A549 (cell line): Measurements from ENCODE around the gene RAD50. TPM values are rescaled to one million over a fixed set of nuclear protein-coding genes. Genes with fewer than 3 reads are reported as not detected.

ENCODE experiments used
- ATAC-seq, 2 experiments: fragments of 200-7000 bp in 1 of 2; fragments of >200 bp in 1 of 2; cut with Nextera tagmentation in 1 of 2; cut with Tn5 transposase in 1 of 2; 3 replicates each; pipeline versions ENCODE4 v1.8.0 to v1.9.1; 2018 to 2020; ENCODE audit warnings: mild to moderate bottlenecking in 1 of 2, moderate library complexity in 1 of 2
- CTCF ChIA-PET: fragments of 300-600 bp; sonication (Branson Sonifier 250); formaldehyde crosslinking; extraction: SDS; loops from one replicate; lab custom pipeline; 2021; ENCODE audit warnings: antibody characterized with exemption, inconsistent platforms; lab: Yijun Ruan, JAX
- POLR2A ChIA-PET: fragments of 350-600 bp; formaldehyde crosslinking; extraction: SDS; loops from one replicate; lab custom pipeline; 2021; ENCODE audit warnings: antibody characterized with exemption, inconsistent platforms; lab: Yijun Ruan, JAX
- DNase-seq, 2 experiments: peaks; one replicate each; pipeline versions ENCODE4 v3.0.0 to v3.0.0-alpha.2; 2011 to 2016; ENCODE audit warnings: low read depth in 1 of 2, low spot score in 1 of 2
- FAIRE-seq: peaks from 2 replicates; lab custom pipeline; 2011; peaks lifted over from hg19 to GRCh38; lab: Jason Lieb, UNC
- H3K27ac ChIP-seq, 2 experiments: fragments of >200 bp; sonication (Bioruptor Twin); formaldehyde crosslinking; 3 replicates each; pipeline ENCODE4 v1.5.1; 2016 to 2017
- H3K4me1 ChIP-seq: fragments of >200 bp; sonication (Bioruptor Twin); formaldehyde crosslinking; 3 replicates; pipeline ENCODE4 v1.6.1; 2016
- H3K4me2 ChIP-seq: fragments of >200 bp; sonication (Bioruptor Twin); formaldehyde crosslinking; 3 replicates; pipeline ENCODE4 v1.6.1; 2016
- H3K4me3 ChIP-seq: fragments of >200 bp; sonication (Bioruptor Twin); formaldehyde crosslinking; 3 replicates; pipeline ENCODE4 v1.5.1; 2016
- H3K9me3 ChIP-seq: fragments of >200 bp; sonication (Bioruptor Twin); formaldehyde crosslinking; 3 replicates; pipeline ENCODE4 v1.6.1; 2016
- CHD4 ChIP-seq: fragments of 200-600 bp; sonication (generic); IDR thresholded peaks from 2 replicates; pipeline ENCODE4 v1.6.1; 2016; ENCODE audit warnings: antibody characterized with exemption, mild to moderate bottlenecking, borderline replicate concordance
- EHMT2 ChIP-seq: fragments of 200-600 bp; sonication (generic); IDR thresholded peaks from 2 replicates; pipeline ENCODE4 v1.6.1; 2016; ENCODE audit warnings: antibody characterized with exemption, low read depth, mild to moderate bottlenecking, moderate library complexity
- ESRRA ChIP-seq: fragments of 150-350 bp; IDR thresholded peaks from 2 replicates; pipeline ENCODE4 v1.6.1; 2014; ENCODE audit warnings: mild to moderate bottlenecking, low read length, borderline replicate concordance
- FOSB ChIP-seq: fragments of 250-450 bp; sonication (Bioruptor Pico); IDR thresholded peaks from 2 replicates; pipeline ENCODE4 v1.5.0; 2020; ENCODE audit warnings: mild to moderate bottlenecking, moderate library complexity
- GATA3 ChIP-seq: IDR thresholded peaks from 2 replicates; pipeline ENCODE4 v1.6.1; 2012; ENCODE audit warnings: borderline replicate concordance
- HEYL ChIP-seq: fragments of 250-450 bp; sonication (Bioruptor Pico); IDR thresholded peaks from 2 replicates; pipeline ENCODE4 v1.8.0; 2021; ENCODE audit warnings: mild to moderate bottlenecking, moderate library complexity
- HOXA7 ChIP-seq: fragments of 250-450 bp; sonication (Bioruptor Pico); IDR thresholded peaks from 2 replicates; pipeline ENCODE4 v1.5.0; 2020; ENCODE audit warnings: mild to moderate bottlenecking, moderate library complexity
- HOXB13 ChIP-seq: fragments of 250-450 bp; sonication (Bioruptor Pico); IDR thresholded peaks from 2 replicates; pipeline ENCODE4 v1.5.0; 2020; ENCODE audit warnings: low read depth, mild to moderate bottlenecking, moderate library complexity
- JUN ChIP-seq, 2 experiments: fragments of >200 bp; sonication (Bioruptor Twin); formaldehyde crosslinking; IDR thresholded peaks; 2 replicates in 1 of 2; 3 replicates in 1 of 2; pipeline ENCODE4 v1.6.1; 2016 to 2017
- KDM1A ChIP-seq: fragments of 200-600 bp; sonication (generic); IDR thresholded peaks from 2 replicates; pipeline ENCODE4 v1.6.1; 2016; ENCODE audit warnings: low read depth, mild to moderate bottlenecking
- MAFK ChIP-seq: fragments of 450-650 bp; IDR thresholded peaks from 2 replicates; pipeline ENCODE4 v1.6.1; 2014; ENCODE audit not compliant: partially characterized antibody
- PHF8 ChIP-seq: fragments of 200-600 bp; sonication (generic); IDR thresholded peaks from 2 replicates; pipeline ENCODE4 v1.6.1; 2016; ENCODE audit warnings: low read depth, mild to moderate bottlenecking, antibody characterized with exemption, moderate library complexity, borderline replicate concordance
- POLR2A ChIP-seq: IDR thresholded peaks from 2 replicates; pipeline ENCODE4 v1.6.1; 2012; ENCODE audit warnings: mild to moderate bottlenecking, low read length
- RAD21 ChIP-seq, 2 experiments: fragments of >200 bp in 1 of 2; sonication (Bioruptor Twin) in 1 of 2; formaldehyde crosslinking in 1 of 2; IDR thresholded peaks in 1 of 2; conservative IDR thresholded peaks in 1 of 2; 2 replicates in 1 of 2; 3 replicates in 1 of 2; pipeline ENCODE4 v1.6.1; 2012 to 2018; ENCODE audit warnings: inconsistent platforms in 1 of 2
- RARB ChIP-seq: fragments of 250-450 bp; sonication (Bioruptor Pico); IDR thresholded peaks from 2 replicates; pipeline ENCODE4 v1.8.0; 2021; ENCODE audit warnings: mild to moderate bottlenecking, moderate library complexity
- RCOR1 ChIP-seq: fragments of 150-350 bp; IDR thresholded peaks from 2 replicates; pipeline ENCODE4 v1.6.1; 2014; ENCODE audit warnings: antibody characterized with exemption, low read length, low read depth
- RNF2 ChIP-seq: fragments of 200-600 bp; sonication (generic); IDR thresholded peaks from 2 replicates; pipeline ENCODE4 v1.6.1; 2016; ENCODE audit warnings: low read depth, mild to moderate bottlenecking, antibody characterized with exemption, moderate library complexity, borderline replicate concordance
- TFCP2L1 ChIP-seq: fragments of 250-450 bp; sonication (Bioruptor Pico); IDR thresholded peaks from 2 replicates; pipeline ENCODE4 v1.5.0; 2021; ENCODE audit warnings: mild to moderate bottlenecking
- TP53 ChIP-seq: fragments of 250-450 bp; sonication (Bioruptor Pico); IDR thresholded peaks from 2 replicates; pipeline ENCODE4 v1.5.0; 2021; ENCODE audit warnings: mild to moderate bottlenecking, moderate library complexity
- ZC3H11A ChIP-seq: fragments of 450-650 bp; IDR thresholded peaks from 2 replicates; pipeline ENCODE4 v1.6.1; 2014; ENCODE audit warnings: antibody characterized with exemption, mild to moderate bottlenecking
- WGBS: methylation state at CpG from one replicate; pipeline ENCODE4 v1.1.6; 2017; ENCODE audit errors: missing lambda C conversion rate; 5-methylcytosine and 5-hydroxymethylcytosine counted together
- polyA plus RNA-seq, 4 experiments: library from polyadenylated mRNA; depleted of rRNA in 3 of 4; stranded (reverse); fragments of >200 nt; fragmentation: RNase III in 1 of 4; extraction: RNeasy Plus Mini Kit Qiagen cat#74134 plus additional on column Dnase treatment in 1 of 4; gene quantifications; 2 replicates in 3 of 4; 3 replicates in 1 of 4; pipeline ENCODE4 v1.2.3, GENCODE V29; 2011 to 2017
- TF ChIP-seq, protein P1 (sequence below): fragments of >200 bp; sonication (Bioruptor Twin); formaldehyde crosslinking; IDR thresholded peaks from 3 replicates; pipeline ENCODE4 v1.6.1; 2016
- TF ChIP-seq, protein P2 (sequence below): IDR thresholded peaks from 2 replicates; pipeline ENCODE4 v1.6.1; 2012
- TF ChIP-seq, protein P3 (sequence below): IDR thresholded peaks from 2 replicates; pipeline ENCODE4 v1.6.1; 2012; ENCODE audit warnings: low read depth, borderline replicate concordance
- TF ChIP-seq, protein P4 (sequence below): fragments of >200 bp; sonication (Bioruptor Twin); formaldehyde crosslinking; IDR thresholded peaks from 3 replicates; pipeline ENCODE4 v1.5.1; 2016

RAD50 gene
- polyA plus RNA-seq, 2 of the 4 experiments (the other 2 are of a cell fraction) = 39.6 to 81.5 TPM

- H3K4me1 ChIP-seq = no peaks in the 10 kb centered on the region
- DNase-seq (no peak), ATAC-seq (no peak), FAIRE-seq (no peak)
- WGBS = 91% methylated on average over 1 of the region's 1 CpG
- H3K4me3 ChIP-seq = no peak overlapping the region
- CTCF ChIA-PET = interaction anchor here (0.7 to 1.2 kb wide), 3 partner anchors 66 to 225 kb away, joined by 3 read pairs; no protein-coding TSS in a partner anchor
- POLR2A ChIA-PET = no interaction called here
- no peak overlapping the region for H3K4me2 ChIP-seq
- no peak overlapping the region for H3K27ac ChIP-seq
- TF ChIP-seq RNF2 (no peak), RCOR1 (no peak), KDM1A (no peak), JUN (IDR thresholded peaks at IDR 0.05) (no peak), EHMT2 (no peak), HEYL (CRISPR knock-in tag) (no peak), RARB (CRISPR knock-in tag) (no peak), GATA3 (no peak), FOSB (CRISPR knock-in tag) (no peak), TFCP2L1 (CRISPR knock-in tag) (no peak), ZC3H11A (no peak), POLR2A (no peak), TP53 (CRISPR knock-in tag) (no peak), CHD4 (no peak), RAD21 (conservative IDR thresholded peaks at IDR 0.05 in 1 of 2, IDR thresholded peaks at IDR 0.05 in 1 of 2) (no peak)
- TF ChIP-seq, protein P1, sequence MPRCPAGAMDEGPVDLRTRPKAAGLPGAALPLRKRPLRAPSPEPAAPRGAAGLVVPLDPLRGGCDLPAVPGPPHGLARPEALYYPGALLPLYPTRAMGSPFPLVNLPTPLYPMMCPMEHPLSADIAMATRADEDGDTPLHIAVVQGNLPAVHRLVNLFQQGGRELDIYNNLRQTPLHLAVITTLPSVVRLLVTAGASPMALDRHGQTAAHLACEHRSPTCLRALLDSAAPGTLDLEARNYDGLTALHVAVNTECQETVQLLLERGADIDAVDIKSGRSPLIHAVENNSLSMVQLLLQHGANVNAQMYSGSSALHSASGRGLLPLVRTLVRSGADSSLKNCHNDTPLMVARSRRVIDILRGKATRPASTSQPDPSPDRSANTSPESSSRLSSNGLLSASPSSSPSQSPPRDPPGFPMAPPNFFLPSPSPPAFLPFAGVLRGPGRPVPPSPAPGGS = no peak
- TF ChIP-seq, protein P2, sequence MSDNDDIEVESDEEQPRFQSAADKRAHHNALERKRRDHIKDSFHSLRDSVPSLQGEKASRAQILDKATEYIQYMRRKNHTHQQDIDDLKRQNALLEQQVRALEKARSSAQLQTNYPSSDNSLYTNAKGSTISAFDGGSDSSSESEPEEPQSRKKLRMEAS = no peak
- H3K9me3 ChIP-seq = no peaks in the 10 kb centered on the region
Observed at GRCh38 chr5:132612846-132613245, 56.1 kb downstream of the RAD50 start.

DNA sequence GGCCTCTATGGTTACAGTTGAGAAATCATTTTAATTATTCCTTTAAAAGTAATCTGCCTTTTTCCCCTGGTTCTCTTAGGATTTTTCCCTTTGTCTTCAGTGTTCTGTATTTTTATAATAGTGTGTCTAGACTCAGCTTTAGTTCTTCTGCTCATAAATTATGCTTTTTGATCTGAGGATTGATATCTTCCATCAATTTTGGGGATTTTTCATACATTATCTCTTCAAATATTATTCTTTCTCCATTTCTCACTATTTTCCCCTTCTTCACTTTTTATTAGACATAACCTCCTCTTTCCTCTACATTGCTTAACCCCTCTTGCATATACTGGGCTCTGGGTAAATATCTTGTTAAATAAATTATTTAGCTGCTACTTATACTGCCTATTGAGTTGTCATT is 64.9 kb downstream of the RAD50 start:
- ATAC-seq (no peak), FAIRE-seq (no peak), DNase-seq (no peak)
- ChIA-PET CTCF (interaction anchor here (1.2 to 2.6 kb wide), 2 partner anchors 56 to 198 kb away, joined by 3 to 9 read pairs; no protein-coding TSS in a partner anchor), POLR2A (no interaction called here)
- Histone ChIP-seq H3K4me2 (no peak overlapping the region), H3K27ac (no peak overlapping the region), H3K9me3 (no peaks in the 10 kb centered on the region), H3K4me3 (no peak overlapping the region), H3K4me1 (peaks cover 6% of the 10 kb centered on the region; the same call in 1 of the 3 replicates)
- TF ChIP-seq, protein P3, sequence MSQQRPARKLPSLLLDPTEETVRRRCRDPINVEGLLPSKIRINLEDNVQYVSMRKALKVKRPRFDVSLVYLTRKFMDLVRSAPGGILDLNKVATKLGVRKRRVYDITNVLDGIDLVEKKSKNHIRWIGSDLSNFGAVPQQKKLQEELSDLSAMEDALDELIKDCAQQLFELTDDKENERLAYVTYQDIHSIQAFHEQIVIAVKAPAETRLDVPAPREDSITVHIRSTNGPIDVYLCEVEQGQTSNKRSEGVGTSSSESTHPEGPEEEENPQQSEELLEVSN = no peak
- TF ChIP-seq ESRRA = no peak
- no peak for TF ChIP-seq POLR2A
- TF ChIP-seq, protein P4, sequence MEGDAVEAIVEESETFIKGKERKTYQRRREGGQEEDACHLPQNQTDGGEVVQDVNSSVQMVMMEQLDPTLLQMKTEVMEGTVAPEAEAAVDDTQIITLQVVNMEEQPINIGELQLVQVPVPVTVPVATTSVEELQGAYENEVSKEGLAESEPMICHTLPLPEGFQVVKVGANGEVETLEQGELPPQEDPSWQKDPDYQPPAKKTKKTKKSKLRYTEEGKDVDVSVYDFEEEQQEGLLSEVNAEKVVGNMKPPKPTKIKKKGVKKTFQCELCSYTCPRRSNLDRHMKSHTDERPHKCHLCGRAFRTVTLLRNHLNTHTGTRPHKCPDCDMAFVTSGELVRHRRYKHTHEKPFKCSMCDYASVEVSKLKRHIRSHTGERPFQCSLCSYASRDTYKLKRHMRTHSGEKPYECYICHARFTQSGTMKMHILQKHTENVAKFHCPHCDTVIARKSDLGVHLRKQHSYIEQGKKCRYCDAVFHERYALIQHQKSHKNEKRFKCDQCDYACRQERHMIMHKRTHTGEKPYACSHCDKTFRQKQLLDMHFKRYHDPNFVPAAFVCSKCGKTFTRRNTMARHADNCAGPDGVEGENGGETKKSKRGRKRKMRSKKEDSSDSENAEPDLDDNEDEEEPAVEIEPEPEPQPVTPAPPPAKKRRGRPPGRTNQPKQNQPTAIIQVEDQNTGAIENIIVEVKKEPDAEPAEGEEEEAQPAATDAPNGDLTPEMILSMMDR = no peak
- no peak for TF ChIP-seq HOXB13 (CRISPR knock-in tag)
- TF ChIP-seq PHF8 = no peak
- TF ChIP-seq HOXA7 (CRISPR knock-in tag) = no peak
- no peak for TF ChIP-seq MAFK
